Common myeloid progenitor, CD34-positive (primary cell): ENCODE measurements around the gene RAE1.

Experiments
- CTCF ChIA-PET: fragments of 350-600 bp; sonication (Branson Sonifier 250); formaldehyde crosslinking; loops from one replicate; lab custom pipeline; 2021; ENCODE audit warnings: antibody characterized with exemption; lab: Charles Lee
- POLR2A ChIA-PET: fragments of 350-600 bp; sonication (Branson Sonifier 250); formaldehyde crosslinking; loops from one replicate; lab custom pipeline; 2021; ENCODE audit warnings: antibody characterized with exemption; lab: Charles Lee
- DNase-seq, 3 donors: peaks; one replicate each; pipeline versions ENCODE4 v3.0.0 to v3.0.0-alpha.2; 2013
- H3K27ac ChIP-seq, 2 experiments: 1 replicate in 1 of 2; 2 replicates in 1 of 2; pipeline ENCODE4 v1.7.0; 2013; ENCODE audit warnings: inconsistent platforms in 2 of 2, low read length in 2 of 2, mild to moderate bottlenecking in 2 of 2, low read depth in 1 of 2, moderate library complexity in 1 of 2; ENCODE audit not compliant: severe bottlenecking in 2 of 2, insufficient read depth in 1 of 2, poor library complexity in 1 of 2
- H3K27me3 ChIP-seq, 5 experiments: replicated peaks in 2 of 5; 1 replicate in 3 of 5; 2 replicates in 2 of 5; pipeline versions ENCODE4 v1.6.1 to v1.7.0; 2013; ENCODE audit warnings: low read length in 4 of 5, mild to moderate bottlenecking in 2 of 5, moderate library complexity in 2 of 5, inconsistent platforms in 1 of 5; ENCODE audit not compliant: insufficient read depth in 5 of 5, control insufficient read depth in 4 of 5
- H3K36me3 ChIP-seq, 4 experiments: 1 replicate in 2 of 4; 2 replicates in 2 of 4; pipeline versions ENCODE4 v1.6.1 to v1.7.0; 2013; ENCODE audit warnings: low read length in 3 of 4, control low read depth in 1 of 4, mild to moderate bottlenecking in 1 of 4; ENCODE audit not compliant: control insufficient read depth in 4 of 4, insufficient read depth in 4 of 4
- H3K4me1 ChIP-seq, 4 experiments: 1 replicate in 3 of 4; 2 replicates in 1 of 4; pipeline versions ENCODE4 v1.6.1 to v1.7.1; 2013; ENCODE audit warnings: low read length in 3 of 4, mild to moderate bottlenecking in 3 of 4, control low read depth in 1 of 4, inconsistent platforms in 1 of 4, moderate library complexity in 1 of 4; ENCODE audit not compliant: control insufficient read depth in 4 of 4, insufficient read depth in 4 of 4; ENCODE audit errors: control extremely low read depth in 1 of 4
- H3K4me3 ChIP-seq, 7 experiments: 1 replicate in 4 of 7; 2 replicates in 3 of 7; pipeline versions ENCODE4 v1.5.1 to v1.7.0; 2013; ENCODE audit warnings: mild to moderate bottlenecking in 7 of 7, low read length in 6 of 7, moderate library complexity in 6 of 7, inconsistent platforms in 2 of 7, low read depth in 2 of 7, control low read depth in 1 of 7; ENCODE audit not compliant: insufficient read depth in 4 of 7, control insufficient read depth in 1 of 7; ENCODE audit errors: extremely low read depth in 1 of 7
- H3K9me3 ChIP-seq, 5 experiments: 1 replicate in 4 of 5; 2 replicates in 1 of 5; pipeline versions ENCODE4 v1.6.1 to v1.7.1; 2013; ENCODE audit warnings: low read length in 4 of 5, mild to moderate bottlenecking in 2 of 5, inconsistent platforms in 1 of 5, low read depth in 1 of 5, moderate library complexity in 1 of 5; ENCODE audit not compliant: control insufficient read depth in 4 of 5, insufficient read depth in 2 of 5; ENCODE audit errors: control extremely low read depth in 1 of 5
- WGBS: methylation state at CpG from one replicate; pipeline ENCODE4 v1.1.5; 2013; ENCODE audit not compliant: insufficient coverage; 5-methylcytosine and 5-hydroxymethylcytosine counted together

RAE1 gene

DNA sequence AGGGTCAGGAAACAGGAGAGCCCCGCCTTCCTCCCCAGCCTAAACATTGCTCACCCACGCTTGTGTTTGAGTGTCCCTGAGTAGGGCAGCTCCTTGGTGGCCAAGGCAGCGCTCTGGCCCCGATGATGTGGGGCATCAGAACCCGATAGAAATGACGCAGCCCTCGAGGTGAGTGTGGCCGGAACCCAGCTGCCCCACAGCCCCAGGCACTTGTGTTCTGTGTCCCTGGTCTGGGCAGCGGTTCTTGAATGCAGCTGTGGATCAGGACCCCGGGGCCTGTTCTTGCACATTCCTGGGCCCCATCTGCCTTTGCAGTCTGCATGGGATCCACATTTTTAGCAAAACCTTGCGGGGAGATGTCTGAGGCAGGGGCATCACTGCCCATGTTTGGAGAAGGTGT is 53.0 kb downstream of the RAE1 start:
- H3K27ac ChIP-seq, result no peak overlapping the region
- no peak overlapping the region for H3K4me3 ChIP-seq
- no peaks in the 10 kb centered on the region for H3K27me3 ChIP-seq
- ChIA-PET CTCF (interaction anchor here (0.5 to 1.9 kb wide), 7 partner anchors 9 to 75 kb away, joined by 3 to 8 read pairs (median 3); no protein-coding TSS in a partner anchor), POLR2A (interaction anchor here (1.4 kb wide), 1 partner anchor 60 kb away, joined by 3 read pairs; no protein-coding TSS in a partner anchor)
- peaks cover 0 to 20% (median 13%) of the 10 kb centered on the region in 4 experiments for H3K4me1 ChIP-seq
- 98% methylated on average over 10 of the region's 11 CpGs for WGBS
- H3K36me3 ChIP-seq, result peaks cover 2 to 62% (median 34%) of the 10 kb centered on the region in 4 experiments
- no peak for DNase-seq
- no peaks in the 10 kb centered on the region for H3K9me3 ChIP-seq

DNA sequence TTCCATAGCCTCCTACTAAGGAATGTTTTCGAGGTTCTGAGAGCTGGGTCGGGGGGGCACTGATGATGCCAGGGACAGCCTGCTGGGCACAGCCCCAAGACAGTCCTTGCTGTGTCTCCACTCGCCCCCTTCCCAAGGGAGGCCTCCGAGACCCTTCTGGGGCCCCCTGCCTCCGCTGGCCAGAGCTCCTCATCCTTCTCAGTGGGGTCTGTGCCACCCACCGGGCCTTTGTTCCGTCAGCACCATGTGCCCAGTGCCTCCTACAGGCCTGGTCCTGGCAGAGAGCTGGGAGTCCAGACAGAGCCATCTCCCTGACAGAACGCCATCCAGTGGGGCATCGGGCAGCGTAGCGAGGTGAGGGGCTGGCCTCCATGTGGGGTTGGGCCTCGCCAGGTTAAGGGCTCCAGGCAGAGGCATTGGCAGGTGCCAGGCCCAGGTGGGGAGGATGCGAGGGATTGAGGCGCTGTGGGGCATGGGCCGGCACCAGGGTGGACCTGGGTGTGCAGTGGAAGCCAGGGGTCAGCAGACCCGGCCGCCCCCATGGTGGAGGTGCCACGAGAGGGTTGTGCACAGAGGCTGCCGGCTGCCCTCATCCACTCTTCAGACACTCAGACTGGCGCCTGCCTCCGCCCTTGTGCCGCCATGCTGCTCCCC is 53.5 kb downstream of the RAE1 start:
- Histone ChIP-seq H3K27ac (no peak overlapping the region), H3K27me3 (no peaks in the 10 kb centered on the region), H3K9me3 (no peaks in the 10 kb centered on the region), H3K4me3 (no peak overlapping the region), H3K4me1 (peaks cover 0 to 17% (median 9%) of the 10 kb centered on the region in 4 experiments), H3K36me3 (peaks cover 2 to 62% (median 34%) of the 10 kb centered on the region in 4 experiments)
- WGBS, result 98% methylated on average over 20 of the region's 22 CpGs
- no peak for DNase-seq
- ChIA-PET POLR2A (interaction anchor here (0.6 to 1.4 kb wide), 2 partner anchors 60 to 71 kb away, joined by 3 read pairs; no protein-coding TSS in a partner anchor), CTCF (interaction anchor here (0.5 to 1.9 kb wide), 8 partner anchors 8 to 74 kb away, joined by 3 to 8 read pairs (median 4); no protein-coding TSS in a partner anchor)

GRCh38 chr20:57405236-57406016 is 54.4 kb downstream of the RAE1 start:
- 97% methylated on average over 18 of the region's 18 CpGs for WGBS
- CTCF ChIA-PET, result interaction anchor here (1.2 to 3.3 kb wide), 6 partner anchors 7 to 26 kb away, joined by 3 to 12 read pairs (median 5); no protein-coding TSS in a partner anchor
- Histone ChIP-seq H3K4me3 (no peak overlapping the region), H3K27ac (no peak overlapping the region), H3K36me3 (peaks cover 2 to 56% (median 33%) of the 10 kb centered on the region in 4 experiments), H3K27me3 (no peaks in the 10 kb centered on the region), H3K9me3 (no peaks in the 10 kb centered on the region), H3K4me1 (peaks cover 0 to 17% (median 8%) of the 10 kb centered on the region in 4 experiments)
- DNase-seq, result no peak
- POLR2A ChIA-PET, result interaction anchor here (0.6 kb wide), 1 partner anchor 99 kb away, joined by 3 read pairs; no protein-coding TSS in a partner anchor

- Histone ChIP-seq H3K4me1 (peaks cover 0 to 17% (median 6%) of the 10 kb centered on the region in 4 experiments), H3K27me3 (no peaks in the 10 kb centered on the region), H3K27ac (no peak overlapping the region), H3K4me3 (no peak overlapping the region), H3K9me3 (no peaks in the 10 kb centered on the region), H3K36me3 (peaks cover 2 to 45% (median 26%) of the 10 kb centered on the region in 4 experiments)
- DNase-seq, result no peak
- POLR2A ChIA-PET, result interaction anchor here (1.4 kb wide), 1 partner anchor 9 kb away, joined by 8 read pairs; no protein-coding TSS in a partner anchor
- CTCF ChIA-PET, result interaction anchor here (3.3 kb wide), 1 partner anchor 9 kb away, joined by 12 read pairs; no protein-coding TSS in a partner anchor
- 96% methylated on average over 29 of the region's 29 CpGs for WGBS
Observed at GRCh38 chr20:57407541-57407956, 56.5 kb downstream of the RAE1 start.

GRCh38 chr20:57408131-57408530 is 57.1 kb downstream of the RAE1 start:
- ChIA-PET CTCF (interaction anchor here (1.1 to 3.3 kb wide), 2 partner anchors 10 to 17 kb away, joined by 4 to 12 read pairs; no protein-coding TSS in a partner anchor), POLR2A (interaction anchor here (1.4 kb wide), 1 partner anchor 10 kb away, joined by 8 read pairs; no protein-coding TSS in a partner anchor)
- H3K4me3 ChIP-seq, result no peak overlapping the region
- no peaks in the 10 kb centered on the region for H3K9me3 ChIP-seq
- peaks cover 2 to 39% (median 24%) of the 10 kb centered on the region in 4 experiments for H3K36me3 ChIP-seq
- H3K27me3 ChIP-seq, result no peaks in the 10 kb centered on the region
- WGBS, result 97% methylated on average over 12 of the region's 13 CpGs
- H3K27ac ChIP-seq, result no peak overlapping the region
- no peak for DNase-seq
- peaks cover 0 to 20% (median 6%) of the 10 kb centered on the region in 4 experiments for H3K4me1 ChIP-seq

- ChIA-PET CTCF (interaction anchor here (0.6 to 3.3 kb wide), 8 partner anchors 8 to 91 kb away, joined by 3 to 12 read pairs (median 5); no protein-coding TSS in a partner anchor), POLR2A (interaction anchor here (0.7 kb wide), 2 partner anchors 10 to 41 kb away, joined by 3 to 4 read pairs; no protein-coding TSS in a partner anchor)
- no peak overlapping the region for H3K4me3 ChIP-seq
- no peak for DNase-seq
- H3K27me3 ChIP-seq, result no peaks in the 10 kb centered on the region
- no peaks in the 10 kb centered on the region for H3K9me3 ChIP-seq
- WGBS, result 97% methylated on average over 17 of the region's 29 CpGs
- H3K4me1 ChIP-seq, result peaks cover 0 to 20% (median 6%) of the 10 kb centered on the region in 4 experiments
- no peak overlapping the region for H3K27ac ChIP-seq
- H3K36me3 ChIP-seq, result peaks cover 2 to 37% (median 24%) of the 10 kb centered on the region in 4 experiments
Observed at GRCh38 chr20:57408536-57409233, 57.6 kb downstream of the RAE1 start.
